ENCODE data around the gene MBD4.

DNA sequence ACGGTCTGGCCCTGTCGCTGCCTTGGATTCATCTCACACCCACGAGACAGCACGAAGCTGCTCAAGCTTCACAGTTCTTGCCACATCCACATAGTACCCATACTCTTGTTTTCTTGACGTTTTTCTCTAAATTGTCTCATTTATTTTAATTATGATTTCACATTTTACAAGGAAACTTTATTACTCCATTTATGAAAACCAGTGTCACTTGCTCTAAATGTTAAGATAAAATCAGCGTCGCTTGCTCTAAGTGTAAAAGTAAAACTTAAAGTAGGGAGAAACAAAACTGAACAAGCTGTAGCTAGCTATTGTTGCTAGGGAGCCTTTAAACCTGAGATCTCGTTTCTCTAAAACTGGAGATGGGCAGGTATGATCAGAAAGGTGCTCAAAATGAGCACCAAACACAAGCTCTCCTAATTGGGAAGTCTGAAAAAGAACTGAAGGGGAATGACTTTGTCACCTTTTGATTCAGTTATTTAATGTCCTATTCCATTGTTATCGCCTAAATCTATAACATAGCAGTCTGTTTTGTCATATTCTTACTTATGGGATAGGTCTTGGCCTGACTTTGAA lies 956 bp upstream of the MBD4 start:
- TF ChIP-seq, protein P1, sequence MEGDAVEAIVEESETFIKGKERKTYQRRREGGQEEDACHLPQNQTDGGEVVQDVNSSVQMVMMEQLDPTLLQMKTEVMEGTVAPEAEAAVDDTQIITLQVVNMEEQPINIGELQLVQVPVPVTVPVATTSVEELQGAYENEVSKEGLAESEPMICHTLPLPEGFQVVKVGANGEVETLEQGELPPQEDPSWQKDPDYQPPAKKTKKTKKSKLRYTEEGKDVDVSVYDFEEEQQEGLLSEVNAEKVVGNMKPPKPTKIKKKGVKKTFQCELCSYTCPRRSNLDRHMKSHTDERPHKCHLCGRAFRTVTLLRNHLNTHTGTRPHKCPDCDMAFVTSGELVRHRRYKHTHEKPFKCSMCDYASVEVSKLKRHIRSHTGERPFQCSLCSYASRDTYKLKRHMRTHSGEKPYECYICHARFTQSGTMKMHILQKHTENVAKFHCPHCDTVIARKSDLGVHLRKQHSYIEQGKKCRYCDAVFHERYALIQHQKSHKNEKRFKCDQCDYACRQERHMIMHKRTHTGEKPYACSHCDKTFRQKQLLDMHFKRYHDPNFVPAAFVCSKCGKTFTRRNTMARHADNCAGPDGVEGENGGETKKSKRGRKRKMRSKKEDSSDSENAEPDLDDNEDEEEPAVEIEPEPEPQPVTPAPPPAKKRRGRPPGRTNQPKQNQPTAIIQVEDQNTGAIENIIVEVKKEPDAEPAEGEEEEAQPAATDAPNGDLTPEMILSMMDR (conservative IDR thresholded peaks at IDR 0.05; ENCODE audit: low read depth in 2 of 2), result no peak
- TF ChIP-seq, protein P2, sequence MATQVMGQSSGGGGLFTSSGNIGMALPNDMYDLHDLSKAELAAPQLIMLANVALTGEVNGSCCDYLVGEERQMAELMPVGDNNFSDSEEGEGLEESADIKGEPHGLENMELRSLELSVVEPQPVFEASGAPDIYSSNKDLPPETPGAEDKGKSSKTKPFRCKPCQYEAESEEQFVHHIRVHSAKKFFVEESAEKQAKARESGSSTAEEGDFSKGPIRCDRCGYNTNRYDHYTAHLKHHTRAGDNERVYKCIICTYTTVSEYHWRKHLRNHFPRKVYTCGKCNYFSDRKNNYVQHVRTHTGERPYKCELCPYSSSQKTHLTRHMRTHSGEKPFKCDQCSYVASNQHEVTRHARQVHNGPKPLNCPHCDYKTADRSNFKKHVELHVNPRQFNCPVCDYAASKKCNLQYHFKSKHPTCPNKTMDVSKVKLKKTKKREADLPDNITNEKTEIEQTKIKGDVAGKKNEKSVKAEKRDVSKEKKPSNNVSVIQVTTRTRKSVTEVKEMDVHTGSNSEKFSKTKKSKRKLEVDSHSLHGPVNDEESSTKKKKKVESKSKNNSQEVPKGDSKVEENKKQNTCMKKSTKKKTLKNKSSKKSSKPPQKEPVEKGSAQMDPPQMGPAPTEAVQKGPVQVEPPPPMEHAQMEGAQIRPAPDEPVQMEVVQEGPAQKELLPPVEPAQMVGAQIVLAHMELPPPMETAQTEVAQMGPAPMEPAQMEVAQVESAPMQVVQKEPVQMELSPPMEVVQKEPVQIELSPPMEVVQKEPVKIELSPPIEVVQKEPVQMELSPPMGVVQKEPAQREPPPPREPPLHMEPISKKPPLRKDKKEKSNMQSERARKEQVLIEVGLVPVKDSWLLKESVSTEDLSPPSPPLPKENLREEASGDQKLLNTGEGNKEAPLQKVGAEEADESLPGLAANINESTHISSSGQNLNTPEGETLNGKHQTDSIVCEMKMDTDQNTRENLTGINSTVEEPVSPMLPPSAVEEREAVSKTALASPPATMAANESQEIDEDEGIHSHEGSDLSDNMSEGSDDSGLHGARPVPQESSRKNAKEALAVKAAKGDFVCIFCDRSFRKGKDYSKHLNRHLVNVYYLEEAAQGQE (IDR thresholded peaks at IDR 0.05; ENCODE audit: unreplicated experiment), result no peak
- TF ChIP-seq POLR2AphosphoS5 (IDR thresholded peaks at IDR 0.05; ENCODE audit: low read depth), result no peak
